HG03045 (cell line): Measurements from ENCODE around the gene IFIT2.
"Not testable (repeated sequence)": the region's sequence is repeated elsewhere in the genome, so short reads cannot be mapped to it uniquely, and the experiment has no call there.

Experiments used
- ATAC-seq: cut with Tn5 transposase; IDR thresholded peaks from one replicate; pipeline ENCODE4 v1.9.1; 2021; ENCODE audit warnings: mild to moderate bottlenecking, moderate library complexity; ENCODE audit not compliant: unreplicated experiment

IFIT2 gene

DNA sequence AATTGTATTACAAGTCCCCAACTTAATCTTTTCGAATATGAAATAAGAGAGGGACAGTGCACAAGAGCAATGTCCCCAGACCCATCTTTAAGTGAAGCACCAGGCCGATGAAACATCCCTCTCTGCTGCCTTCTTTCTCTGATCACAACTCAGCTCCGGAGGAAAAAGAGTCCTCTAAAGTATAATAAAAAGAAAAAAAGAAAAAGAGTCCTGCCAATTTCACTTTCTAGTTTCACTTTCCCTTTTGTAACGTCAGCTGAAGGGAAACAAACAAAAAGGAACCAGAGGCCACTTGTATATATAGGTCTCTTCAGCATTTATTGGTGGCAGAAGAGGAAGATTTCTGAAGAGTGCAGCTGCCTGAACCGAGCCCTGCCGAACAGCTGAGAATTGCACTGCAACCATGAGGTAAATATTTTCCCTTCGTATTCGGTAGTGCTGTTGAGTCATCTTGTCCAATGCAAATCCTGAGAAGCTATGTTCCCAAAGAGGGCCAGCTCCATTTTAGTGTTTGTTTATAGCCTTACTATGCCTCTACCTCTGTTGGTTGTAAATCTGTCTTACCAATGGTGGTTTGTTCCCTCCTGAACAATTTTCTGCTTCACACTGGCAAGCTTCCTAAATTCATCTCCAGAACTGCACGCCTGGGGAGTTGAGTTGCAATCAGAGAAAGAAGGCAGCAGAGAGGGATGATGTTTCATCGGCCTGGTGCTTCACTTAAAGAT lies at the start of gene IFIT2:
Gene IFIT2 (plus strand): TSS at position 326 of the 725 bp plus-strand sequence. CDS start 78 bp downstream, at position 404.
- peak; percentile 67 for ATAC-seq

DNA sequence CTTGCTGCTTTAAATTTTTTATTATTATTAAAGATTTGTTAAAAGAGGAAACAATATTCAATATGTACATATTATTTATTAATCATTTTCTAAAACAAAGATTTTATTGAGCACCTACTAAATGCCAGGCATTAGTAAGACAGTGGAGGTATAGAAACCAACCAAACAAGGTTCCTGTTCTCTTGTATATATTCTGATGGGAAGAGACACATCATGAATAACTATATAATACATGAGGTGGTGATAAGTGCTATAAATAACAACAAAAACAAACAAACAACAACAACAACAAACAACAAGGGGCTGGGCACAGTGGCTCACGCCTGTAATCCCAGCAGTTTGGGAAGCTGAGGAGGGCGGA lies 49.6 kb upstream of the IFIT2 start:
- ATAC-seq = no peak

GRCh38 chr10:89255091-89255579 lies 46.7 kb upstream of the IFIT2 start:
- ATAC-seq = not testable (repeated sequence)

DNA sequence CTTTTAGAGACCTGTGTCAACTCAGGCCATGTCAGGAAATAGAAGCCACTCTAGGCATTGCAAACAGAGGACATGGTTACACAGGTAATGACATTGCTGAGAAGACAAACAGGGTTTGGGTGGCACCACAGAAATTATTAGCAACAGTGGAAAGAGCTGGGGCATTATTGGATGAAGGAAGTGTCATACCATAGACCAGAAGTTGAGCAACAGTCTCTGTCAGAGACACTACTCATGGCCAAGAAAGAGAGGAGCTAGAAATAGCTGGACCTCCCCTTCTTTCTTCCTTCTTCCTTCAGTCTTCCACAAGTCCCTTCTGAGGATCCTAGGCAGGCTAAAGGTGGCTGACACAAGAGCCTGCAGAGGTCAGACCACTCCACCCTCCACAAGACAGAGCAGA lies 46.1 kb upstream of the IFIT2 start:
- ATAC-seq = no peak

DNA sequence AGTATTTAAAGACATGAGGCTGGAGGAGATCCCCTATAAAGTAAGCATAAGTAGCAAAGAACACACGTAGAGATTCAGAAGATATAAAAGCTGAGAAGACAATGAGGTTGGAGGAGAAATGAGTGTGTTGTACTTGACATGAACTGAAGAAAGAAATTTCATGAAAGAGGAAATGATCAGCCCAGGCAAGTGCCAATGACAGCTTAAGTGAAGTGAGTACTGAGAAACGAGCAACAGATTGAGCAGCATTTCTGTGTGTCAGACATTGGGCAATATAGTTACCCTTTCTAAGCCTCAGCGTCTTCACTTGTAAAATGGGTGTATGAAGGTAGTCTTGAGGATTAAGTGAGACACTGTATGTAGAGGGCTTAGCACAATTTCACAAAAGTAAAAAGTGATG lies 45.5 kb upstream of the IFIT2 start:
- ATAC-seq = no peak

DNA sequence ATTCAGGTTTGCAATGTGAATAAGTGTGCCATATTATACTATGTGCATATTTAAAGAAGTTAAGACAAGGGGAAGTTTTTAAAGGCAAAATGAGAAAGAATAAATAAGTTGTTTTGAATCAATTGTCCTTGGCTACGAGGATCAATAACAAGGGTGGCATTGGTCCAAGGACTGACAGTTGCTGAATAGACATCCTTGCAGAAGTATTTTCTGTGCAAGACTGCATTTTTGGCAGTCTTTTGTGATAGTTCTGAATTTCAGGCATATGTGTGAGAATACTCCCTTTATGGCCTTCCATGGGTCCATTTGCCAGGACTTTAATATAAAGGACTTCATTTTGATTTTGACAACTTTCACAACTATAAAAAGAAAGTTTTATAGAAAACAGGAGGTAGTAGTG lies 44.9 kb upstream of the IFIT2 start:
- ATAC-seq = no peak

- ATAC-seq = no peak
Observed at GRCh38 chr10:89257581-89257980, 44.3 kb upstream of the IFIT2 start.

DNA sequence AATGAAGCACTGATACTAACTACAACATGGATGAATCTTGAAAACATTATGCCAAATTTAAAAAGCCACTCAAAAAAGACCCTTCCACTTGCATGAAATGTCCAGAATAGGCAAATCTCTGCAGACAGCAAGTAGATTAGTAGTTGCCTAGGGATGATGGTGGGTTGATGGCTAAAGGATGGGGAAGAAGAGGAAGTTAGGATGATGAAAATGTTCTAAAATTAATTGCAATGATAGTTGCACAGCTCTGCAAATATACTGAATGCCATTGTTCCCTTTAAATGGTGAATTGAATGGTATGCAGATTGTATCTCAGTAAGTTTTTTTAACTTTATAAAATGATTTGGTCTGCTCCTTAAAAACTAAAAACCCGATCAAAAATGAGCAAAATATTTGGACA lies 43.0 kb upstream of the IFIT2 start:
- ATAC-seq = no peak

- ATAC-seq = no peak
Observed at GRCh38 chr10:89262086-89263051, 39.5 kb upstream of the IFIT2 start.

DNA sequence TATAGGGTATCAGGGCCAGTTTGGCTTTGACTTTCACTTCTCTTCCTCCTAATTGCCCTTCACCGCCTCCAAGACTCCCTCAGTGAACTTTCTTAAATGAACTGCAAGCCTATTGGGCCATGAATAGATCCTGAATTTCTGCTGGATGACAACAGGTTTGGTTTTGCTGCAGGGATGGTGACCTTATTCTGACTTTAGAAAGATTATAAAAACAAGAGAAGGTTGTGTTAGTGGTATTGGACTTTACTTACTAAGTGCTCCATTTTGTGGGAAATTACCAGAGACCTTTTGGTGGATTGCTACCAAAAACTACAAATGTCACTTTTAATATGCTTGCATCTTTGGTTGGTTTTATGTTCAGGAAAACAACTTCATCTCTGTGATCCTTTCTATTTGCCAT lies 38.8 kb upstream of the IFIT2 start:
- no peak for ATAC-seq

DNA sequence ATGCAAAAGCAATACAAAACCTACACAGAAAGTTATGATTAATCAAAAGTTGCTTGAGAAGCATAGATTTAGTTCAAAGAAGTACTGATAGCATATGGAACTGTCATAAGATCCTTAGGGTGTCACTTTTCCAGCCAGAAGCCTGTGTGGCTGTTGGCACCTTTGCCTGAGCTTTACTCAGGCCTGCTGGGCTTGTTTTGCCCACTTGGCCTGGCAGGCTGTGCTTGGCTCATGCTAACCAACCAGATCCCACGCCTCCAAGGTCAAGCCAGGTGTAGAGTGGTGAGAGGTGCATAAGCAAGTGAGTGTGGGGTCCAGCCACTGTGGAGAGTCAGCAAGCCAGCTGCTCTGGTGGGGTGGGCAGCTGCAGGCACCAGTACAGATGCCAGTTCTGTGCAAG lies 38.3 kb upstream of the IFIT2 start:
- ATAC-seq = no peak

GRCh38 chr10:89266721-89267453 lies 35.0 kb upstream of the IFIT2 start:
- ATAC-seq = no peak

- ATAC-seq = no peak
Observed at GRCh38 chr10:89269433-89270152, 32.3 kb upstream of the IFIT2 start.

GRCh38 chr10:89270153-89270483 lies 31.7 kb upstream of the IFIT2 start:
- ATAC-seq = no peak

DNA sequence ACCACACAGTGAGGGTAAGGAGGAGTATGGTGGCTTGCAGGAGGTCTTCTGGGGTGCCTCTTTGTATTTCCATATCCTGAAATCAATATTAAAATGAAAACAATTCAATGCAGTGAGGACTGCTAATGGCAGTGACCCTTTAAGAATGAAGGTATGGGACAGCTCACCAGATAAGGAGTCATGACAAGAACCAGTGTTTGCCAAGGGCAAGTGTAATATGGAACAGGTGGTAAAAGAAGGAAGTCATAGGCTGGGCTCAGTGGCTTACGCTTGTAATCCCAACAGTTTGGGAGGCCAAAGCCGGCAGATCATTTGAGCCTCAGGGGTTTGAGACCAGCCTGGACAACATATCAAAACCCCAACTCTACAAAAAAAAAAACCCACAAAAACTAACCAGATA lies 30.3 kb upstream of the IFIT2 start:
- no peak for ATAC-seq

DNA sequence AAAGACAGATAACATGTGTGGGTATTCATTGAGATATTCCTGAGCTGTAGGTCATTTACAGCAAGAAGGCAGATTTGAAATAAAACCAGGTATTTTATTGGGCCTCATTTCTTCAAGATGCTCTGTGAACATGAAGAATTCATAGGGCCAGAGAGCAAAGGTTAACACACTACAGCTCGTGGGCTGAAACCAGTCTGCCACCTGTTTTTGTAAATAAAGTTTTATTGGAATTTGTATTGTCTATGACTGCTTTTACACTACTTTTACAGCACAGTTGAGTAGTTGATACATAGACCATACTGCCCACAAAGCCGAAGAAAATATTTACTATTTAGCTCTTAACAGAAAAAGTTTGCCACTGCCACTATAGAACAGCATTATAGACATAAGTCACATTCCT lies 28.2 kb upstream of the IFIT2 start:
- no peak for ATAC-seq

DNA sequence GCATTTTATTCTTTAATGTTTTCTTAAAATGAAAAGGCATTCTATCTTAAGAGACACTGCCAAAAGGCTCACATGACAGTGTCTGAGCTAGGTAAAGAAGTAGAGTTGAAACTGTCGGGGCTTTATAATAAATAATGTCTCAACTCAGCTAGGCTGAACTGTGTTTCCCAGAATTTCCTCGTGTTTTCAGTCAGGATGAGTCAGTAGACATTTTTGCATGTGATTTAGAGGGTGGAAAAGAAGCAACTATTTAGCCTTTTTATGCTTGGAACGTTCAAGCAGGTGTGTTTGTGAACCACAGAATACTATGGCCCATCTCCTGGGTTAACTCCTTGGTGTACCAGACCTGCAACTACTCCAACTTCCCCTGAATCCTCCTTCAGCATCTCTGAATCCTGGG lies 26.9 kb upstream of the IFIT2 start:
- no peak for ATAC-seq

- ATAC-seq = no peak
Observed at GRCh38 chr10:89275383-89275782, 26.5 kb upstream of the IFIT2 start.

DNA sequence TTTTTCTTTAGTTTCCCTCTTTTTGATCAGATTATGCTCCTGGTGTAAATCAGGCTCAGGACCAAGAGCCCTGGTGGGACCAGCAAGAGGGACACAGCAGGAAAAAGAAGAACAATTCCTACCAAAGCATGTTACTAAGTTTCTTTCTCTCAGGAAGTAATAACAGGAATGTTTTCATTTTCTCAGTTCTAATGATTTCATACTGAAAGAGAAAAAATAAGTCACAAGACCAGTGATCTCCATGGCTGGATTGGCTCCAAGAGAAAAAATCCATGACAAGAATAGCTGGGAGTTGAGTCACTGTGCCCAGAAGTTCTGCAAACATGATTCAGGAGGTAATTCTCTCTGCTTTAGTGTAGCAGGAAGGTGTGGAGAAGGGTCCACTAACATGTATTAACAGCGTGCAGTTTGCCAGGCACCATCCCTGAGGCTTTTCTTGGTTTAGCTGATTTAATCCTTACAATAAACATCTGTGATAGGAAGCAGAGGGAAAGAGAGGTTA lies 23.8 kb upstream of the IFIT2 start:
- no peak for ATAC-seq

DNA sequence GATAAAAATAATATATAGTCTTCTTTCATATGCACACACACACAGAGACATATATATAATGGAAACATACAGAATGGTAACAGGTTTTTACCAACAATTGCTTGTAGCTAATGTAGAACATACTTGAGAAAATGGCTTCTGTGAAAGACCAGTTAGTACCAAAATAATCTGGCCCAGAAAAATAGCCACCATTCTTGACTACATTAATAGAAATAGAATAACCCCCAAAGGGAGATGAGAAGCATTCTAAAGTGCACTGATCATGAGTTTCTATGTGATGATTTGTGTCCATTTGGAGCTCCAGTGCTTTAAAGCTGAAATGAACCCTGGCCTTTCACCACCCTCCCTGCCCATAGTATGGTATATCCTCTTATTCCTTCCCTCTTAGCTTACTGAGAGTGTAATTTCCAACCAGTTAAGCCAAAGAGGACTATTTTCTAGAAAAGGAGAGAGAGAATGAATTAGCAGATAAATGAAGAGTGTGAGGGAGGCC lies 22.9 kb upstream of the IFIT2 start:
- no peak for ATAC-seq
